Breast epithelium (tissue), 3 donors: ENCODE measurements around the gene UBA3.

Experiments used
- CTCF ChIP-seq, 3 donors: fragments of 450-650 bp; IDR thresholded peaks; one replicate each; pipeline ENCODE4 v1.5.1; 2016 to 2017; ENCODE audit warnings: antibody characterized with exemption in 3 of 3, mild to moderate bottlenecking in 3 of 3, moderate library complexity in 3 of 3
- POLR2A ChIP-seq: fragments of 450-650 bp; IDR thresholded peaks from one replicate; pipeline ENCODE4 v1.6.1; 2016; ENCODE audit warnings: antibody characterized with exemption, mild to moderate bottlenecking, moderate library complexity
- POLR2AphosphoS5 ChIP-seq, 3 donors: sonication (generic); formaldehyde crosslinking; IDR thresholded peaks; one replicate each; pipeline ENCODE4 v1.6.1; 2017; ENCODE audit warnings: antibody characterized with exemption in 3 of 3

- TF ChIP-seq CTCF (IDR thresholded peaks at IDR 0.05) = no peak
- TF ChIP-seq POLR2A = no peak
- no peak for TF ChIP-seq POLR2AphosphoS5 (IDR thresholded peaks at IDR 0.05)
These were observed 69.0 kb downstream of the UBA3 start for GRCh38 chr3:69011096-69011730.
